ENCODE data around the gene IL6.
A peak's percentile ranks its signal among the peaks of the same experiment; 100 is the strongest.

IL6 gene

DNA sequence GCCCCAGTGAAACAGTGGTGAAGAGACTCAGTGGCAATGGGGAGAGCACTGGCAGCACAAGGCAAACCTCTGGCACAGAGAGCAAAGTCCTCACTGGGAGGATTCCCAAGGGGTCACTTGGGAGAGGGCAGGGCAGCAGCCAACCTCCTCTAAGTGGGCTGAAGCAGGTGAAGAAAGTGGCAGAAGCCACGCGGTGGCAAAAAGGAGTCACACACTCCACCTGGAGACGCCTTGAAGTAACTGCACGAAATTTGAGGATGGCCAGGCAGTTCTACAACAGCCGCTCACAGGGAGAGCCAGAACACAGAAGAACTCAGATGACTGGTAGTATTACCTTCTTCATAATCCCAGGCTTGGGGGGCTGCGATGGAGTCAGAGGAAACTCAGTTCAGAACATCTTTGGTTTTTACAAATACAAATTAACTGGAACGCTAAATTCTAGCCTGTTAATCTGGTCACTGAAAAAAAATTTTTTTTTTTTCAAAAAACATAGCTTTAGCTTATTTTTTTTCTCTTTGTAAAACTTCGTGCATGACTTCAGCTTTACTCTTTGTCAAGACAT, 574 bp upstream of the IL6 start:
- peak in 1 of 2 donors; percentile 9 for DNase-seq (ENCODE audit: low read depth in 2 of 2, low spot score in 1 of 2)

DNA sequence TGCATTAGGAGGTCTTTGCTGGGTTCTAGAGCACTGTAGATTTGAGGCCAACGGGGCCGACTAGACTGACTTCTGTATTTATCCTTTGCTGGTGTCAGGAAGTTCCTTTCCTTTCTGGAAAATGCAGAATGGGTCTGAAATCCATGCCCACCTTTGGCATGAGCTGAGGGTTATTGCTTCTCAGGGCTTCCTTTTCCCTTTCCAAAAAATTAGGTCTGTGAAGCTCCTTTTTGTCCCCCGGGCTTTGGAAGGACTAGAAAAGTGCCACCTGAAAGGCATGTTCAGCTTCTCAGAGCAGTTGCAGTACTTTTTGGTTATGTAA, 675 bp downstream of the IL6 start:
- no peak for DNase-seq (ENCODE audit: low read depth in 2 of 2, low spot score in 1 of 2)

DNA sequence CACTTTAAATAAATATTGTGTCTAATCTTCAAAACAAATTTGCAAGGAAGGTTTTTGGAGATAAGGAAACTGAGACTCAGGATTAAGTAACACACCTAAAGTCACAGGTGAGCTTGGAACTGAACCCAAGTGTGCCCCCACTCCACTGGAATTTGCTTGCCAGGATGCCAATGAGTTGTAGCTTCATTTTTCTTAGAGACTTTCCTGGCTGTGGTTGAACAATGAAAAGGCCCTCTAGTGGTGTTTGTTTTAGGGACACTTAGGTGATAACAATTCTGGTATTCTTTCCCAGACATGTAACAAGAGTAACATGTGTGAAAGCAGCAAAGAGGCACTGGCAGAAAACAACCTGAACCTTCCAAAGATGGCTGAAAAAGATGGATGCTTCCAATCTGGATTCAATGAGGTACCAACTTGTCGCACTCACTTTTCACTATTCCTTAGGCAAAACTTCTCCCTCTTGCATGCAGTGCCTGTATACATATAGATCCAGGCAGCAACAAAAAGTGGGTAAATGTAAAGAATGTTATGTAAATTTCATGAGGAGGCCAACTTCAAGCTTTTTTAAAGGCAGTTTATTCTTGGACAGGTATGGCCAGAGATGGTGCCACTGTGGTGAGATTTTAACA, 1.5 kb downstream of the IL6 start:
- no peak for DNase-seq (ENCODE audit: low read depth in 2 of 2, low spot score in 1 of 2)

DNA sequence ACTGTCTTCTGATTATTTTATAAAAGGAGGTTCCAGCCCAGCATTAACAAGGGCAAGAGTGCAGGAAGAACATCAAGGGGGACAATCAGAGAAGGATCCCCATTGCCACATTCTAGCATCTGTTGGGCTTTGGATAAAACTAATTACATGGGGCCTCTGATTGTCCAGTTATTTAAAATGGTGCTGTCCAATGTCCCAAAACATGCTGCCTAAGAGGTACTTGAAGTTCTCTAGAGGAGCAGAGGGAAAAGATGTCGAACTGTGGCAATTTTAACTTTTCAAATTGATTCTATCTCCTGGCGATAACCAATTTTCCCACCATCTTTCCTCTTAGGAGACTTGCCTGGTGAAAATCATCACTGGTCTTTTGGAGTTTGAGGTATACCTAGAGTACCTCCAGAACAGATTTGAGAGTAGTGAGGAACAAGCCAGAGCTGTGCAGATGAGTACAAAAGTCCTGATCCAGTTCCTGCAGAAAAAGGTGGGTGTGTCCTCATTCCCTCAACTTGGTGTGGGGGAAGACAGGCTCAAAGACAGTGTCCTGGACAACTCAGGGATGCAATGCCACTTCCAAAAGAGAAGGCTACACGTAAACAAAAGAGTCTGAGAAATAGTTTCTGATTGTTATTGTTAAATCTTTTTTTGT, 2.3 kb downstream of the IL6 start:
- DNase-seq (ENCODE audit: low read depth in 2 of 2, low spot score in 1 of 2) = no peak

DNA sequence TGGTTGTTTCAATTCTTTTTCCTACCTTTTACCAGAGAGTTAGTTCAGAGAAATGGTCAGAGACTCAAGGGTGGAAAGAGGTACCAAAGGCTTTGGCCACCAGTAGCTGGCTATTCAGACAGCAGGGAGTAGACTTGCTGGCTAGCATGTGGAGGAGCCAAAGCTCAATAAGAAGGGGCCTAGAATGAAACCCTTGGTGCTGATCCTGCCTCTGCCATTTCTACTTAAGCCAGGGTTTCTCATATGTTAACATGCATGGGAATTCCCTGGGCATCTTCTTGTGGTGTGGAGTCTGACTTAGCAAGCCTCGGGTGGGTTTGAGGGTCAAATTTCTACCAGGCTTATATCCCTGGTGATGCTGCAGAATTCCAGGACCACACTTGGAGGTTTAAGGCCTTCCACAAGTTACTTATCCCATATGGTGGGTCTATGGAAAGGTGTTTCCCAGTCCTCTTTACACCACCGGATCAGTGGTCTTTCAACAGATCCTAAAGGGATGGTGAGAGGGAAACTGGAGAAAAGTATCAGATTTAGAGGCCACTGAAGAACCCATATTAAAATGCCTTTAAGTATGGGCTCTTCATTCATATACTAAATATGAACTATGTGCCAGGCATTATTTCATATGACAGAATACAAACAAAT, 3.2 kb downstream of the IL6 start:
- no peak for DNase-seq (ENCODE audit: low read depth in 2 of 2, low spot score in 1 of 2)

DNA sequence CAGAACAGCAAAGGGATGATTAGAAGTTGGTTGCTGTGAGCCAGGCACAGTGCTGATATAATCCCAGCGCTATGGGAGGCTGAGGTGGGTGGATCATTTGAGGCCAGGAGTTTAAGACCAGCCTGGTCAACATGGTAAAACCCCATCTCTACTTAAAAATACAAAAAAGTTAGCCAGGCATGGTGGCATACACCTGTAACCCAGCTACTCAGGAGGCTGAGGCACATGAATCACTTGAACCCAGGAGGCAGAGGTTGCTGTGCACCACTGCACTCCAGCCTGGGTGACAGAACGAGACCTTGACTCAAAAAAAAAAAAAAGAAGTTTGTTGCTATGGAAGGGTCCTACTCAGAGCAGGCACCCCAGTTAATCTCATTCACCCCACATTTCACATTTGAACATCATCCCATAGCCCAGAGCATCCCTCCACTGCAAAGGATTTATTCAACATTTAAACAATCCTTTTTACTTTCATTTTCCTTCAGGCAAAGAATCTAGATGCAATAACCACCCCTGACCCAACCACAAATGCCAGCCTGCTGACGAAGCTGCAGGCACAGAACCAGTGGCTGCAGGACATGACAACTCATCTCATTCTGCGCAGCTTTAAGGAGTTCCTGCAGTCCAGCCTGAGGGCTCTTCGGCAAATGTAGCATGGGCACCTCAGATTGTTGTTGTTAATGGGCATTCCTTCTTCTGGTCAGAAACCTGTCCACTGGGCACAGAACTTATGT, 4.1 kb downstream of the IL6 start:
- DNase-seq (ENCODE audit: low read depth in 2 of 2, low spot score in 1 of 2) = no peak

DNA sequence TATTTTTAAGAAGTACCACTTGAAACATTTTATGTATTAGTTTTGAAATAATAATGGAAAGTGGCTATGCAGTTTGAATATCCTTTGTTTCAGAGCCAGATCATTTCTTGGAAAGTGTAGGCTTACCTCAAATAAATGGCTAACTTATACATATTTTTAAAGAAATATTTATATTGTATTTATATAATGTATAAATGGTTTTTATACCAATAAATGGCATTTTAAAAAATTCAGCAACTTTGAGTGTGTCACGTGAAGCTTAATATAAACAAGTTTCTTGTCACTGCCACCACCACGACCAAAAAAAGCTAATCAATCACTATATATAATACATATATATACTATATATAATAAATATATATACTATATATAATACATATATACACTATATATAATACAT, 4.8 kb downstream of the IL6 start:
- no peak for DNase-seq (ENCODE audit: low read depth in 2 of 2, low spot score in 1 of 2)

DNA sequence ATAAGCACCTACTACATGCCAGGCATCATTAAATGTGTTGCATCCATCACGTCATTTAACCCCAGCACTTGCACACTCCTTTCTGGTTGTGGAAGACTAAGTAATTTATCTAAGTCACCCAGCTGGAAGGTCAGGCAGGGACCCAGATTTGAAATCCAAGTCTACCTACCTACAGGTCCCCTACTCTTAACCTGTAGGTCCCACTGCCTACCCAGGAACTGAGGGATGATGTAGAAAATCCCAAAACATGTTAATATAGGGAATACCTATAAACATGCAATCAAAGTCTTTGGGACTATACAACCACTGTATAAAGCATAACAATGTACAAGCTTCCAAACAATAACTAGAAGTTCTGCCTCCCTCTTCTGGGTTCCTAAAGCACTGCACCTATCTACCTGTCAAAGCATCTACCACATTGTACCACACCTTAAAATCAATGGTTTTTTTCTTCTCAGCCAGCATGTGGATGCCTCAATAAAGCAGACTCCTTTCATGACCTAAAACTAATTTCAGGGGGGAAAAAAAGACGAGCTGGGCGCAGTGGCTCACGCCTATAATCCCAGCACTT, 5.6 kb downstream of the IL6 start:
- no peak for DNase-seq (ENCODE audit: low read depth in 2 of 2, low spot score in 1 of 2)

DNA sequence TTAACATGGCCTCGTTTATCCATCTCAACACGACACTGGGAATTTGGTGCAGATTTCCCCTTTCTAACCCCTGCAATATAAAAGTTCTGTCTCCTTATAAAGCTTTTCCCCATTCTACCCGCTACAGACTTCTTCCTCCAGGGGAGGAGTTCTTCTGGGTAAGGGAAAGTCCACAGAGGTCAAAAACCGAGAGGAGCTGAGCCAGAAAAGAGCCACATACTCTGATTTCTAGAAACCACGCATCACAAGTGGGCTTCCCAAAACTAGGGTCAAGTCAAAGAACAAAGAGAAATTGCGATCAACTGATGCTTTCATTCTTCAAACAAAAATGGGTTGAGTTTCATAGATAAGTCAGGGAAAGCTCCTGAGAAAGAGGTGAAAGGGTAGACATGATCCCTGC, 6.8 kb downstream of the IL6 start:
- no peak for DNase-seq (ENCODE audit: low read depth in 2 of 2, low spot score in 1 of 2)

DNA sequence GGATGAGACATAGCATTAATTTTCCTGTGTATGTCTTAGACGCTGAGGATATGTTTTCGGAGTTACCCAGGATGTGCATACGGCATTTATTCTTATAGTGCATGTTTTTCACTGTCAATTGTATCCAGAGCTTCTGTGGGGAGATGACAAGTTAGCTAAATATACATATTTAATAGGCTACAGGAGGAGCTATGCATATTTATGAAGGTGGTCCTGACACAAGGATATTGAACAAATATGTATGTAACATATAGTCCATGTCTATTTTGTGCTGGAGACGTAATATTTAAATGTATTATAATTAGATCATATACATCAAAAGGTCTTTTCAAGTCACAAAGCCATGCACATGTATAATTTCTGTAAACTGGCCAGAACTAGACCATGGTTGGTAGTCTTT, 16.0 kb downstream of the IL6 start:
- DNase-seq (ENCODE audit: low read depth in 2 of 2, low spot score in 1 of 2) = no peak

DNA sequence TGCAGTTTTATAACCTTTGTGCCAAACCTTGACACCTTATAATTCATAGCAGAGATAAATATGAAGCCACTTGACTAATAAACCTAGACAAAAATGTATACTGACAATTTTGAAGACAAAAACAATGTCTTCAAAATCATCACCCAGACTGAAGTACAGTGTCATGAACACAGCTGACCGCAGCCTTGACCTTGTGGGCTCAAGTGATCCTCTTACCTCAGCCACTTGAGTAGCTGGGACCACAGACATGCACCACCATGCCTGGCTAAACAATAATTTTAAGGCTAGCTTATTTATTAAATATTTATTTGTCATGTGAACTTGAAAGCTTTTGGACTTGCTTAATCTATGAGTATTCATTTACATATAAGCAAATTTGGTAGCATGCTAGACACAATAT, 24.3 kb downstream of the IL6 start:
- no peak for DNase-seq (ENCODE audit: low read depth in 2 of 2, low spot score in 1 of 2)

DNA sequence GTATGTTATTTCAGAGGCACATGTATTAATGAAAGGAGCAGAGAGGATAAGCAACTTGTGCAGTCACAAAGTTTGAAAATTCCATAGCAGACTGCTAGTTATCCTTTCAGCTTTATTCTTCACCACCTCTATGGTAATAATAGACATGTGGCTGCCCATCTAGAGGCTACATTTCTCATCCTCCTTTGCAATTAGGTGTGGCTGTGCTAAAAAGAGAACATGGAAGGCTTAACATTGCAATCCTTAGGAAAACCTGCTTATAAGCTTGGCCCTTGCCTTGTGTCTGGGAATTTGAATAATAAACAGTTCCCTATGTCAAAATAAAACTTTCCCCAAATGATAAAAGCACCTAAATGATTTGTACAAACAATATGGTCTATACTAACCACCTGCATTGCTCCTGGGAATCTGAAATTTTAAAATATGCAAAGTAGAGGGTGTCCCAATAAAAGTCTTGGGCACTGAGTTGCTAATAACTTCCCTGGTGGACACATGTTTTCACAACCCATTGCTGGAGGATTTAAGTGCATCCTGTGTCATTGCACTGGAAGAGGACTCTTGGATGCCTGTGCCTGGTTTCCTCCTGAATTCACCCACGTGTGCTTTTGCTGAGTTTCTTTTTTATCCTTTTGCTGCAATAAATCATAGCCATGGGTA, 30.5 kb downstream of the IL6 start:
- no peak for DNase-seq (ENCODE audit: low read depth in 2 of 2, low spot score in 1 of 2)

DNA sequence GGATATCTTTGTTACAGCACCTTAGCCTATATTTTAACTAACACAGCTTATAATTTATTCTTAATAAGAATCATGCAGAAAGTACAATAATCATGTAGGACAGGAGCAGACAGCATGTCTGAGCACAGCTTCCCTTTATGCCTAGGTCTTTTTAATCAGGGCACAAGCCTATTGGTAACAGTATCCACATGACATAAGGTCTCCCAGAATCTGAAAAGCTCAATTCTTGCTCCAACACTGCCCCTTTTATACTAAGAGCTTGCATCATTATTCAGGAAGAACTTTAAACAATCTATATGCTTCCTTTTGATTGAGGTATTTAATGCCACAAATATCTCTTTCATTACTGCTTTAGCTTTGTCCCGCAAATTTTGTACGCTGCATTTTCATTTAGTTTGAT, 31.6 kb downstream of the IL6 start:
- no peak for DNase-seq (ENCODE audit: low read depth in 2 of 2, low spot score in 1 of 2)

DNA sequence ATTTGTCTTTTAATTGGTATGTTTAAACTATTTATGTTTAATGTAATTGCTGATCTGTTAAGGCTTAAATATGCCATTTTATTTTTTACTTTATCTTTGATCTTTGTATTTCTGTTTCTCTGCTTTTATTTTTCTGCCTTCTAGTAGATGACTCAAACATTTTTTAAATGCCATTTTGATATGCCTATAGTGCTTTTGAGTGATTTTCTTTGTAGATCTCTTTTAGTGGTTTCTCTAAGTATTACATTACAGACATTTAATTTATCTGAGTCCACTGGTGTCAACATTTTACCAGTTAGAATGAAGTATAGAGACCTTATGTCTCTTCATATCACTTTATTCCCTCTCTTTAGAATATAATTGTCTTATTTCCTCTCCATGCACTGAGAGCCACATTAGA, 32.7 kb downstream of the IL6 start:
- DNase-seq (ENCODE audit: low read depth in 2 of 2, low spot score in 1 of 2) = no peak

DNA sequence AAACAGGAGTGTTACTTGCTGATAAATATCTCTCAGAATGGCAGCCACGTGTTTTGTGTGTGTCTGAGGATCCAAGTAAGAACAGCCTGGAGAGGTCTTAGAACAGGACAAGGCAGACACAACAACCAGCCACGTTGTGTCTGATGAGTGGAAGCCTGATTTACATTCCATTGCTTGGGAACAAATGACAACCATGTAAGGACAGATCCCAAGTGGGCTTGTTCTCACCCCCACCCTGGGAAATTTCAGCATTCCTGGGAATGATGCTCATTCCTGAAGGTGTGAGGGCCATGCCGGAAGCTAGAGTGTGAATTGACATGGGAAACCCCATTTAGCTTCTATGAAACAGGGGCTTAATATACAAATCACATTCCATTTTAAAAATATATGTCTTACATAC, 35.9 kb downstream of the IL6 start:
- no peak for DNase-seq (ENCODE audit: low read depth in 2 of 2, low spot score in 1 of 2)

DNA sequence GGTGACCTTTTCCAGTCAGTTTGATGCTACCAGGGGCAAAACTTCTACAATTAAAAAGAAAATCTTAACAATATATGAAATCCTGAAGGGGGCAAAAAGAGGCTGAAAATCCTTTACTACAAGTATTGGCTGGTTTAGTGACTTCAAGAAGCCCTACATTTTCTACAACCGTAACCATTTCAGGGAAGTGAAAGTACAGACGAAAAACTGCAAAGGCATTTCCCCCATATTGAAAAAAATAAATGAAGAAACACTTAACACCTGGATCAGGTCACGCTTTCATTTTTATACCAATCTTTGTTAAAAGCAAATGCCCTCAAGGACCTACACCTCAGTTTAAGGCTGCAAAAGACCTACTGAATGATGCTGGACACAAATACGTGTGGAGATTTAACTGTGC, 38.6 kb downstream of the IL6 start:
- no peak for DNase-seq (ENCODE audit: low read depth in 2 of 2, low spot score in 1 of 2)

DNA sequence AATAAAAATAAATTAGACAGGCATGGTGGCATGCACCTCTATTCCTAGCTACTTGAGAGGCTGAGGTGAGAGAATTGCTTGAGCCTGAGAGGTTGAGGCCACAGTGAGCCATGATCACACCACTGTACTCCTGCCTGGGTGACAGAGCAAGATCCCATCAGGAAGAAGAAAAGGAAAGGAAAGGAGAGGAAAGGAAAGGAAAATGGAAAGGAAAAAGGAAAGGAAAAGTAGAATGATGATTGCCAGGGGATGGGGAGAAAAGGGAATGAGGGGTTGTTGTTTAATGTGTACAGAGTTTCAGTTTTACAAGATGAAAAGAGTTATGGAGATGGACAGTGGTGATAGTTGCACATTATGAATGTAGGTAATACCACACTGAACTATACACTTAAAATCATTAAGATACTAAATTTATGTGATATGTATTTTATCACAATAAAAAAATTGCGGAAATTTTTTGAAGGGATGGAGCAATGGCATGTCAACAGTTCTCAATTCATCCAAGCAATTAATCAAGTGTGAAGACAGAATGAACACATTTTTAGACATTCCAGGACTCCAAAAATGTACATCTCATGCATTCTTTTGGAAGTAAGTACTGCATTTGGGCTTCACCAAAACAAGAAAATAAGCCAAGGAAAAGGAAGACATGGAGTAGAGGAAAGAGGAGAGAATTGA, 44.3 kb downstream of the IL6 start:
- no peak for DNase-seq (ENCODE audit: low read depth in 2 of 2, low spot score in 1 of 2)

DNA sequence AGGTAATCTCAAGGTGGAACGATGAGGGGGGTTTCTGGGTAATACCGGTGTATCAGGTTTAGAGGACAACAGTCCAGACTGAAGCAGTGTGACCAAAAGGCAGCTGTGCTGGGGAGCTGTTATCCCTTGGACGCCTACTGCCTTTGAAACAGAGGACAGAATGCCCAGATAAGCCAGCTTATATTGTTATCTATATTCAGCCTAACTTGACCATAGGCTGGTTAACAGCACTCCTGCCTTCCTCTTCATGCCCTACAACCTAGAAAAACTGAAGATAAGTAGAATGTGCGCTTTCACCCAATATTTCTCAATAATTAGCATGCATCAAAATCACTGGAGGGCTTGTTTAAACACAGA, 44.9 kb downstream of the IL6 start:
- no peak for DNase-seq (ENCODE audit: low read depth in 2 of 2, low spot score in 1 of 2)

DNA sequence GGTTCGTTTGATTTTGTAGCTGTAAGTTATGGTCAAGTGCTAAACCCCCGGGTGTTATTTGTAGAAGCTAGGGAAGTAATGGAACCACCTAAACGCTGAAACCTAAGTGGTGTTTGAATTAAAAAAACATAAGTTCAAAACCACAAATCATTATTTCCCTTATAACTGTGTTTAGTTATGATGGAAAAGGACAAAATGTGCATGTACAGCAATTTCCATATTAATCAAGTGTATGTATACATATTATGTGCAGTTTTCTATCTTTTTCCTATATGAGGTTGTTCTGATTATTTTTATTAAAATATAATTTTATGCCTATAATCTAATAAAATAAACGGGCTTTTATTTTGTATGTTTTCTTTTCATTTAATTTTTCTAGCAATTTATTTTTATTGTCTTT, 45.9 kb downstream of the IL6 start:
- no peak for DNase-seq (ENCODE audit: low read depth in 2 of 2, low spot score in 1 of 2)

DNA sequence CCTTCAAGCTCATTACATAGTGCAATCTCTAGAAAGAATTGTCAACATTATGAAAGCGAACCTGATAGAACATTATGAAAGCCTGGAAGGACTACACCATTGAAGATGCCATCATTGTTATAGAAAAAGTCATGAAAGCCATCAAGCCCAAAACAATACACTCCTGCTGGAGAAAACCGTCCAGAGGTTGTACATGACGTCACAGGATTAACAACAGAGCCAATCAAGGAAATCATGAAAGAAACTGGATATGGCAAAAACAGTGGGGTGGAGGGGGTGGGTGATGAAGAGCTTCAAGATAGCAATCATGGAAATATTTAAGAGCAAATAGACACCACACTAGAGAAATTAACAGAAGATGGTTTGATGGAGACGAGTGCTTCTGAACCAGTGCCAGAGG, 50.0 kb downstream of the IL6 start:
- no peak for DNase-seq (ENCODE audit: low read depth in 2 of 2, low spot score in 1 of 2)

Data from stimulated activated CD8-positive, alpha-beta memory T cell treated with anti-CD3 and anti-CD28 coated beads, Interleukin-4, amount 100 ng/mL, for 1 hour (primary cell).